ENCODE data around the gene PIEZO2. TPM values are rescaled to one million over a fixed set of nuclear protein-coding genes. Genes with fewer than 3 reads are reported as not detected.

Gene PIEZO2
- total and polyA plus RNA-seq, 2 donors (not counting 1 experiment from before 2014, with no cell fraction given): not detected

DNA sequence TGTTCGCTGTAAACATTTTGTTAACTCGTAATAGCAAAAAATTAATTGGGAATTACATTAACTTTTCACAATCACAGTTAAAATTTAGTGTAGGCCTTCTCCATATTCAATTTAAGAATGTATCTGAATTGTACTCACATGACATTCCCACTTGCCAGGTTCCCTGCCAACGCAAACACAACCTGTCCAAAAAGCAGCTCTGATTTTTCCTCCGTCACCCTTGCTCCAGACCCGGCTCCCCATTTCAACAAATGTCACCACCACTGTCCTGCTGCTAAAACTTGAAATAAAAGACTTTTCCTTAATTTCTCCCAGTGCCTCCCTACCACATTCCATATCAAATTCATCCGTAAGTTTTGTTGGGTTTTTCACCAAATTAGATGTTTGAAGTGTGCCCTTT, 120.3 kb downstream of the PIEZO2 start:
- DNase-seq: no peak
- Histone ChIP-seq H3K4me1 (ENCODE audit: control insufficient read depth in 2 of 2, insufficient read depth in 2 of 2, low read length in 2 of 2) (no peaks in the 10 kb centered on the region), H4K20me1 (ENCODE audit: control insufficient read depth, insufficient read depth, low read length, poor library complexity, severe bottlenecking) (no peaks in the 10 kb centered on the region), H3K4me2 (replicated peaks; ENCODE audit: low read depth, low read length, poor library complexity, severe bottlenecking) (no peak overlapping the region), H3K79me2 (ENCODE audit: control insufficient read depth, insufficient read depth, low read length) (no peaks in the 10 kb centered on the region), H3K27ac (ENCODE audit: low read length in 2 of 2) (no peak overlapping the region), H3K36me3 (replicated peaks in 1 of 2; ENCODE audit: control extremely low read depth in 1 of 2, control insufficient read depth in 1 of 2, extremely low read depth in 1 of 2, insufficient read depth in 2 of 2, low read length in 1 of 2) (no peaks in the 10 kb centered on the region), H3K9ac (ENCODE audit: low read length) (no peak overlapping the region), H3K4me3 (ENCODE audit: control extremely low read depth in 1 of 5, extremely low read depth in 1 of 5, insufficient read depth in 1 of 5, low read depth in 2 of 5, low read length in 4 of 5) (no peak overlapping the region), H2AFZ (ENCODE audit: insufficient read depth, low read depth, low read length, poor library complexity, severe bottlenecking) (no peak overlapping the region), H3K9me3 (ENCODE audit: control extremely low read depth in 1 of 3, control insufficient read depth in 2 of 3, insufficient read depth in 1 of 3, low read length in 2 of 3) (no peaks in the 10 kb centered on the region), H3K27me3 (replicated peaks in 1 of 4; ENCODE audit: control extremely low read depth in 1 of 4, control insufficient read depth in 3 of 4, insufficient read depth in 4 of 4, low read length in 3 of 4) (no peaks in the 10 kb centered on the region)
- intact Hi-C loops (cut with micrococcal nuclease): no loop called here
- WGBS (ENCODE audit: insufficient coverage): 90% methylated on average over 3 of the region's 6 CpGs
- ChIA-PET CTCF (no interaction called here), POLR2A (no interaction called here)
- TF ChIP-seq EZH2 (IDR thresholded peaks at IDR 0.05; ENCODE audit: borderline replicate concordance, insufficient read depth, low read depth, low read length, poor library complexity, severe bottlenecking): no peak
- TF ChIP-seq, protein P1, sequence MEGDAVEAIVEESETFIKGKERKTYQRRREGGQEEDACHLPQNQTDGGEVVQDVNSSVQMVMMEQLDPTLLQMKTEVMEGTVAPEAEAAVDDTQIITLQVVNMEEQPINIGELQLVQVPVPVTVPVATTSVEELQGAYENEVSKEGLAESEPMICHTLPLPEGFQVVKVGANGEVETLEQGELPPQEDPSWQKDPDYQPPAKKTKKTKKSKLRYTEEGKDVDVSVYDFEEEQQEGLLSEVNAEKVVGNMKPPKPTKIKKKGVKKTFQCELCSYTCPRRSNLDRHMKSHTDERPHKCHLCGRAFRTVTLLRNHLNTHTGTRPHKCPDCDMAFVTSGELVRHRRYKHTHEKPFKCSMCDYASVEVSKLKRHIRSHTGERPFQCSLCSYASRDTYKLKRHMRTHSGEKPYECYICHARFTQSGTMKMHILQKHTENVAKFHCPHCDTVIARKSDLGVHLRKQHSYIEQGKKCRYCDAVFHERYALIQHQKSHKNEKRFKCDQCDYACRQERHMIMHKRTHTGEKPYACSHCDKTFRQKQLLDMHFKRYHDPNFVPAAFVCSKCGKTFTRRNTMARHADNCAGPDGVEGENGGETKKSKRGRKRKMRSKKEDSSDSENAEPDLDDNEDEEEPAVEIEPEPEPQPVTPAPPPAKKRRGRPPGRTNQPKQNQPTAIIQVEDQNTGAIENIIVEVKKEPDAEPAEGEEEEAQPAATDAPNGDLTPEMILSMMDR (IDR thresholded peaks at IDR 0.05): no peak
- Mint-ChIP-seq H3K27me3 (no peaks in the 10 kb centered on the region), H3K9me3 (ENCODE audit: insufficient read depth) (no peaks in the 10 kb centered on the region), H3K4me3 (no peak overlapping the region), H3K27ac (no peak overlapping the region), H3K4me1 (no peaks in the 10 kb centered on the region)
- ATAC-seq (ENCODE audit: low read depth): no peak

DNA sequence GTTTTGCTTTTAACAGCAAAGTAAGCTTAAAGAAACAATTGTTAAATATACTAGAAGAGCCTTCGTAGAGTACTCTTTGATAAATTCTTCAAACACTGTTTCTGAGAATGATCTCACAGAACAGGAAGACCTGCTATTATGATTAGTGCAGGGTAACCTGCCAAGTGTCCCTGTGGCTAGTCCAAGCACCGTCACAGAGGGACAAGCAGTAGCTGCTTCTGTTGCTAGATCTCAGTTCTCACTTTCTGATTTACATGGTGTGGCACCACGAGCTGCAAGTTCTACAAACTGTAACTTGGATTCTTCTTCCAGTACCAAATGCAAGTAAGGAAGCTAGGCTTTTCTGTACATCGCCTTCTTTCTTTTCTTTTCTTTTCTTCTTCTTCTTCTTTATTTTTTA, 121.5 kb downstream of the PIEZO2 start:
- no peak for ATAC-seq (ENCODE audit: low read depth)
- H3K4me1 Mint-ChIP-seq: no peaks in the 10 kb centered on the region

More for the DNA sequence above, 121.5 kb downstream of the PIEZO2 start:
- Histone ChIP-seq H4K20me1 (ENCODE audit: control insufficient read depth, insufficient read depth, low read length, poor library complexity, severe bottlenecking) (no peaks in the 10 kb centered on the region), H3K9ac (ENCODE audit: low read length) (no peak overlapping the region), H3K9me3 (ENCODE audit: control extremely low read depth in 1 of 3, control insufficient read depth in 2 of 3, insufficient read depth in 1 of 3, low read length in 2 of 3) (no peaks in the 10 kb centered on the region), H3K36me3 (replicated peaks in 1 of 2; ENCODE audit: control extremely low read depth in 1 of 2, control insufficient read depth in 1 of 2, extremely low read depth in 1 of 2, insufficient read depth in 2 of 2, low read length in 1 of 2) (no peaks in the 10 kb centered on the region), H3K4me3 (ENCODE audit: control extremely low read depth in 1 of 5, extremely low read depth in 1 of 5, insufficient read depth in 1 of 5, low read depth in 2 of 5, low read length in 4 of 5) (no peak overlapping the region), H3K27ac (ENCODE audit: low read length in 2 of 2) (no peak overlapping the region), H3K27me3 (replicated peaks in 1 of 4; ENCODE audit: control extremely low read depth in 1 of 4, control insufficient read depth in 3 of 4, insufficient read depth in 4 of 4, low read length in 3 of 4) (no peaks in the 10 kb centered on the region), H2AFZ (ENCODE audit: insufficient read depth, low read depth, low read length, poor library complexity, severe bottlenecking) (no peak overlapping the region), H3K4me1 (ENCODE audit: control insufficient read depth in 2 of 2, insufficient read depth in 2 of 2, low read length in 2 of 2) (no peaks in the 10 kb centered on the region), H3K4me2 (replicated peaks; ENCODE audit: low read depth, low read length, poor library complexity, severe bottlenecking) (no peak overlapping the region), H3K79me2 (ENCODE audit: control insufficient read depth, insufficient read depth, low read length) (no peaks in the 10 kb centered on the region)
- TF ChIP-seq EZH2 (IDR thresholded peaks at IDR 0.05; ENCODE audit: borderline replicate concordance, insufficient read depth, low read depth, low read length, poor library complexity, severe bottlenecking): no peak
- TF ChIP-seq, protein P1 (IDR thresholded peaks at IDR 0.05): no peak
- DNase-seq: no peak
- 44% methylated on average over 2 of the region's 4 CpGs for WGBS (ENCODE audit: insufficient coverage)
- no peak overlapping the region for H3K4me3 Mint-ChIP-seq
- CTCF ChIA-PET: interaction anchor here (1.1 kb wide), 1 partner anchor 12 kb away, joined by 4 read pairs; no protein-coding TSS in a partner anchor
- intact Hi-C loops (cut with micrococcal nuclease): no loop called here
- H3K27me3 Mint-ChIP-seq: no peaks in the 10 kb centered on the region
- no peak overlapping the region for H3K27ac Mint-ChIP-seq
- H3K9me3 Mint-ChIP-seq (ENCODE audit: insufficient read depth): no peaks in the 10 kb centered on the region
- POLR2A ChIA-PET: no interaction called here

Data from B cell (primary cell).